Mesothelial cell of epicardium (in vitro differentiated cells): ENCODE results near the gene BTG1. TPM values are rescaled to one million over a fixed set of nuclear protein-coding genes. Genes with fewer than 3 reads are reported as not detected.
A peak's percentile ranks its signal among the peaks of the same experiment; 100 is the strongest.

Source experiments
- DNase-seq, 2 experiments: peaks; one replicate each; pipeline ENCODE4 v3.0.0; 2021; ENCODE audit warnings: low spot score in 2 of 2; ENCODE audit not compliant: unreplicated experiment in 2 of 2
- H3K27ac Mint-ChIP-seq: 2 replicates; pipeline ENCODE4 v1.8.0; 2021; ENCODE audit warnings: mixed read lengths
- H3K27me3 Mint-ChIP-seq: 2 replicates; pipeline ENCODE4 v1.8.0; 2021; ENCODE audit warnings: low read depth, mixed read lengths
- H3K36me3 Mint-ChIP-seq: 2 replicates; pipeline ENCODE4 v1.8.0; 2021; ENCODE audit warnings: mixed read lengths
- H3K4me1 Mint-ChIP-seq: 2 replicates; pipeline ENCODE4 v1.8.0; 2021; ENCODE audit warnings: mixed read lengths
- H3K4me3 Mint-ChIP-seq: 2 replicates; pipeline ENCODE4 v1.8.0; 2021; ENCODE audit warnings: mild to moderate bottlenecking, moderate library complexity, mixed read lengths
- H3K9me3 Mint-ChIP-seq: 2 replicates; pipeline ENCODE4 v1.8.0; 2021; ENCODE audit warnings: mixed read lengths
- total RNA-seq: library from RNA; stranded (reverse); gene quantifications from 3 replicates; pipeline ENCODE4 v1.2.1, GENCODE V29; 2021
- TF ChIP-seq, protein P1 (sequence below): fragments of 200-600 bp; sonication (generic); IDR thresholded peaks from one replicate; pipeline ENCODE4 v1.5.0; 2021; ENCODE audit warnings: antibody characterized with exemption; ENCODE audit not compliant: unreplicated experiment

BTG1 gene
- total RNA-seq, 1 donor from 2014 or later: 71.0 TPM

DNA sequence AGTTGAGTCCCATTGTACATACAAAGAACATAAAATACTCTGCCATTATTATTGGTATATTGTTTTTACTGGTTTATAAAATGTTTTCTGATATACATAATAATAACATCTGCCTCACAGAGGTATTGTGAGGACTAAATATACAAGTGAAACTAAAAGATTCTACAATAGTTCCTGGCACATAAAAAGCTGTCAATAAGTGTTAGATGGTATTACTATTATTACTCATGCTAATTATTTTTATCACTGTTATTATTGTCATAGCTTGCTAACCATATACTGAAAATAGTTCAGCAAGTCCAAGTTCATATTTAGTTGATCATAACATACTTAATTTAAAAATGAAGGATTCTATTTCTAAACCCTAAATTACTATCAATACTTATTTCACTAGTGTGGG is 34.4 kb downstream of the BTG1 start:
- no peak overlapping the region for H3K27ac Mint-ChIP-seq
- peaks cover 32% of the 10 kb centered on the region for H3K4me1 Mint-ChIP-seq
- H3K4me3 Mint-ChIP-seq: no peak overlapping the region
- H3K27me3 Mint-ChIP-seq: no peaks in the 10 kb centered on the region
- TF ChIP-seq, protein P1, sequence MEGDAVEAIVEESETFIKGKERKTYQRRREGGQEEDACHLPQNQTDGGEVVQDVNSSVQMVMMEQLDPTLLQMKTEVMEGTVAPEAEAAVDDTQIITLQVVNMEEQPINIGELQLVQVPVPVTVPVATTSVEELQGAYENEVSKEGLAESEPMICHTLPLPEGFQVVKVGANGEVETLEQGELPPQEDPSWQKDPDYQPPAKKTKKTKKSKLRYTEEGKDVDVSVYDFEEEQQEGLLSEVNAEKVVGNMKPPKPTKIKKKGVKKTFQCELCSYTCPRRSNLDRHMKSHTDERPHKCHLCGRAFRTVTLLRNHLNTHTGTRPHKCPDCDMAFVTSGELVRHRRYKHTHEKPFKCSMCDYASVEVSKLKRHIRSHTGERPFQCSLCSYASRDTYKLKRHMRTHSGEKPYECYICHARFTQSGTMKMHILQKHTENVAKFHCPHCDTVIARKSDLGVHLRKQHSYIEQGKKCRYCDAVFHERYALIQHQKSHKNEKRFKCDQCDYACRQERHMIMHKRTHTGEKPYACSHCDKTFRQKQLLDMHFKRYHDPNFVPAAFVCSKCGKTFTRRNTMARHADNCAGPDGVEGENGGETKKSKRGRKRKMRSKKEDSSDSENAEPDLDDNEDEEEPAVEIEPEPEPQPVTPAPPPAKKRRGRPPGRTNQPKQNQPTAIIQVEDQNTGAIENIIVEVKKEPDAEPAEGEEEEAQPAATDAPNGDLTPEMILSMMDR: no peak
- H3K36me3 Mint-ChIP-seq: no peaks in the 10 kb centered on the region
- no peak for DNase-seq
- no peaks in the 10 kb centered on the region for H3K9me3 Mint-ChIP-seq

DNA sequence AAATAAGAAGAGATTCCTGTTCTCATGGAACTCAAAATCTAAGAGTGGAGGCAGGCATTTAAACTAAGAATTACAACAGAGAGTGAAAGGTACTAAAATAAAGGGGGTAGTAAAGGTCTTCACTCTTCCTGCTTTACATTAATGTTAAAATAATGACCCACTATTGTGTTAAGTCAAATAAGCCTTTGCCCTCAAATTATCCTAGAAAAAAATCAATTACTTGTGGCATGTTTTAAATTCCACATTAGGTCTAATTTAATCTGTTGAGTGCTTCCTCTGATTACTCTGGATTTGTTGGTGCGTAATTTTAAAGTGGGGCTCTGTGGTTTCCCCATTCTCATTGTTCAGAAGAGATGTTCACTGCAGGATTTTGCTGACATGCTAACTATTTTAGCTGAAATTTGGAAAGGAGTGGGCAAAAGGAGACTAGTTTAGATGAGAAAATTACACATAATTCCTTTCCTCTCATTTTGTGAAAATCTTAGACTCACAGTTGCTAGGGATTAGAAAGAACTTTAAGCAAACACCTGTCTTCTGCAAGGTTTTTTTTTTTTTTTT is 35.5 kb downstream of the BTG1 start:
- H3K9me3 Mint-ChIP-seq: no peaks in the 10 kb centered on the region
- TF ChIP-seq, protein P1: no peak
- no peak overlapping the region for H3K27ac Mint-ChIP-seq
- H3K27me3 Mint-ChIP-seq: no peaks in the 10 kb centered on the region
- no peak for DNase-seq
- peaks cover 41% of the 10 kb centered on the region for H3K4me1 Mint-ChIP-seq
- no peak overlapping the region for H3K4me3 Mint-ChIP-seq
- no peaks in the 10 kb centered on the region for H3K36me3 Mint-ChIP-seq

DNA sequence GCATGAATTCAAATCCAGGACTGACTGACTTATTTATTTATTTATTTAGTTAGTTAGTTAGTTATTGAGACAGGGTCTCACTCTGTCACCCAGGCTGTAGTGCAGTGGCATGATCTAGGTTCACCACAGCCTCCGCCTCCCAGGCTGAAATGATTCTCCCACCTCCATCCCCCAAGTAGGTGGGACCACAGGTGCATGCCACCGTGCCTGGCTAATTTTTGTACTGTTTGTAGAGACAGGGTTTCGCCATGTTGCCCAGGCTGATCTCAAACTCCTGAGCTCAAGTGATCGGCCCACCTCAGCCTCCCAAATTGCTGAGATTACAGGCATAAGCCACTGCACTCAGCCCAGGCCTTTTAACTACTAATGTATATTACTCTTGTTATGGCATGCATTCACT is 36.0 kb downstream of the BTG1 start:
- Mint-ChIP-seq H3K27me3 (no peaks in the 10 kb centered on the region), H3K36me3 (no peaks in the 10 kb centered on the region), H3K9me3 (no peaks in the 10 kb centered on the region), H3K4me1 (peaks cover 41% of the 10 kb centered on the region), H3K4me3 (no peak overlapping the region), H3K27ac (no peak overlapping the region)
- DNase-seq: no peak
- TF ChIP-seq, protein P1: no peak

DNA sequence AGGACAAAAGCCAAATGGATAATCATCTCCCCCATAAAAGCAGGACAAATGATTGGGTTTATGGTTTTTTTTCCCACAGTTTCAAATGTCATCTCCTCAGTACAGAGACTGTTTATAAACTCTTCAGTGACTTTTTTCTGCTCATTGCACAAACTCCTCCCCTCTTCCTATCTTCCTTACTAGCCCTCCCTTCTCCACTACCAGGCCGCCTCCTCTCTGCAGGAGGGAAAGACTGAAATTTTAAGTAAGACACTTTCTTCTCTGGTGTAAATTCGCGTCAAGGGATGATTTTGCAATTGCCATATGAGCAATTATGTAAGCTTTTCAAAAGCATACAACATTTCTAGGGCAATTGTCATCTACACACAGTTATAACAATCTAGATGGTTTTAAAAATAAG is 37.0 kb downstream of the BTG1 start:
- Mint-ChIP-seq H3K4me1 (peaks cover 41% of the 10 kb centered on the region), H3K27ac (no peak overlapping the region), H3K27me3 (no peaks in the 10 kb centered on the region), H3K4me3 (no peak overlapping the region), H3K9me3 (no peaks in the 10 kb centered on the region), H3K36me3 (no peaks in the 10 kb centered on the region)
- DNase-seq: no peak
- TF ChIP-seq, protein P1: no peak

DNA sequence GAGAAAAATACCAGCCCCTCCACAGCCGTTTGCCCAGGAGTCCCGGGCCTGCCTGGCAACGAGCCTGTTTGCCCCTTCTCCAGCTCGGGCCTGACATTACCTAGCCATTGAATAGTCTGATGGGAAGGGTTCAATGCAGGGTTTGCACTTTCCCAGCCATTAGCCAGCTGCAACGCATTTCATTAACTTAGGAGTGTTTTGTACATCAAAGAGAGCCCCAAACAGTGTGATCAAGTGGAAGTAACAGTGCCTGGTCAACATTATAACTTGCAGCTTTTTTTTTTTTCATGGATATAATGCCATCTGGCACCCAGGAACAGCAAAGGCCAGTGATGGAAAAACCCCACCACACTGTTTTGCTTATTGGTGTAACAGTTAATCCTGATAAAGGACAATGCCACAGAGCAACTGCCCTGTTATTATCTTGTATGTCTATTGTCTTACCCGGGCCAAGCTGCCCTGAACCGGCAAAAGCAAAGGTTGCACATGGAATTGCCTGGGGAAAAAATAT is 38.0 kb downstream of the BTG1 start:
- no peaks in the 10 kb centered on the region for H3K9me3 Mint-ChIP-seq
- peak overlapping the region; percentile 80 for H3K27ac Mint-ChIP-seq
- H3K4me3 Mint-ChIP-seq: no peak overlapping the region
- peaks cover 41% of the 10 kb centered on the region for H3K4me1 Mint-ChIP-seq
- no peaks in the 10 kb centered on the region for H3K27me3 Mint-ChIP-seq
- H3K36me3 Mint-ChIP-seq: no peaks in the 10 kb centered on the region
- no peak for DNase-seq
- TF ChIP-seq, protein P1: no peak

DNA sequence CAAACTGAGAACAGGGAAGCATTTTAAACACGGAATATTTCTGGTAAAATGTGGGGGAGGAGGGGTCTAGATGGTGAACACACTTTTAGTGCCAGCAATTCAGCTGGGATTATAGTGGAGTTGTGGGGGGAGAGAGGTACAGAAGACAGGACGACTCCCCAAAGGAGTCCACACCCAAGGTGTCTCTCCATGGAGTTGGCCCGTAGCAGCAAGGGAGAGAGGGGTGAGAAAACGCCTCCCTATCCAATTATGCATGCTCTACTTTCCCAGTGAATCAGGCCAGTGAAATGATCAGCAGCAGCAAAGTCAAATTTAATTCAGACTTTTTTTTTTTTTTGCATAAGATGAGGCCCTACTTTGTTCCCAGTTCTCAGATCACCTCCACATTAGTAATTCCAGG is 38.6 kb downstream of the BTG1 start:
- peak overlapping the region; percentile 51 for H3K27ac Mint-ChIP-seq
- TF ChIP-seq, protein P1: no peak
- no peak overlapping the region for H3K4me3 Mint-ChIP-seq
- H3K27me3 Mint-ChIP-seq: no peaks in the 10 kb centered on the region
- no peak for DNase-seq
- H3K36me3 Mint-ChIP-seq: no peaks in the 10 kb centered on the region
- H3K4me1 Mint-ChIP-seq: peaks cover 41% of the 10 kb centered on the region
- H3K9me3 Mint-ChIP-seq: no peaks in the 10 kb centered on the region
